Measurements from ENCODE around the gene USP6NL. TPM values are rescaled to one million over a fixed set of nuclear protein-coding genes. Genes with fewer than 3 reads are reported as not detected.

The USP6NL gene
- total RNA-seq, 4 donors from 2014 or later: 3.8 to 21.9 (median 17.0) TPM

DNA sequence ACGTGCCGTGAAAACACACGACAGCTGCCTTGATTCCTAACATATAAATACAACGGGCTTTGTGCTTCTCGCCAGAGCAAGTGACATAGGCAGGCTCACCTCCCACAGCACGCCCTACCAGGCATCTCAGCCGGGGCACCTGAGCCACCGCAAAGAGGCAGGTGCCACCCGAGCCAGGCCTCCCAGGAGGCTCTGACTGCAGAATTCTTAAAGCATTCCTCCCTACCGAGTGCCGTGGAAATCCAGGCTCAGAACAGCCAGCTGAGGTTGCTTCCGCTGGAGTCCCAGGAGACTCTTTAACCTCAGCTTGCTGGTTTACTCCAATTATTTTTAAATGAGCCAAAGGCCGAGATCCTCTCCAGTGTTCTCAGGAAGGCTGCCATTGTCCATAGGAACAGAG, 206.5 kb downstream of the USP6NL start:
- intact Hi-C loops (cut with DNase I; ENCODE audit: low total_unique reads): no loop called here
- no peaks in the 10 kb centered on the region for H3K27me3 ChIP-seq
- no peak overlapping the region for H3K27ac ChIP-seq

More for the DNA sequence above, 206.5 kb downstream of the USP6NL start:
- H3K9me3 ChIP-seq: no peaks in the 10 kb centered on the region
- TF ChIP-seq, protein P1, sequence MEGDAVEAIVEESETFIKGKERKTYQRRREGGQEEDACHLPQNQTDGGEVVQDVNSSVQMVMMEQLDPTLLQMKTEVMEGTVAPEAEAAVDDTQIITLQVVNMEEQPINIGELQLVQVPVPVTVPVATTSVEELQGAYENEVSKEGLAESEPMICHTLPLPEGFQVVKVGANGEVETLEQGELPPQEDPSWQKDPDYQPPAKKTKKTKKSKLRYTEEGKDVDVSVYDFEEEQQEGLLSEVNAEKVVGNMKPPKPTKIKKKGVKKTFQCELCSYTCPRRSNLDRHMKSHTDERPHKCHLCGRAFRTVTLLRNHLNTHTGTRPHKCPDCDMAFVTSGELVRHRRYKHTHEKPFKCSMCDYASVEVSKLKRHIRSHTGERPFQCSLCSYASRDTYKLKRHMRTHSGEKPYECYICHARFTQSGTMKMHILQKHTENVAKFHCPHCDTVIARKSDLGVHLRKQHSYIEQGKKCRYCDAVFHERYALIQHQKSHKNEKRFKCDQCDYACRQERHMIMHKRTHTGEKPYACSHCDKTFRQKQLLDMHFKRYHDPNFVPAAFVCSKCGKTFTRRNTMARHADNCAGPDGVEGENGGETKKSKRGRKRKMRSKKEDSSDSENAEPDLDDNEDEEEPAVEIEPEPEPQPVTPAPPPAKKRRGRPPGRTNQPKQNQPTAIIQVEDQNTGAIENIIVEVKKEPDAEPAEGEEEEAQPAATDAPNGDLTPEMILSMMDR (IDR thresholded peaks at IDR 0.05): no peak
- TF ChIP-seq POLR2A (IDR thresholded peaks at IDR 0.05): no peak
- no peak for DNase-seq
- no peak overlapping the region for H3K4me3 ChIP-seq
- no peaks in the 10 kb centered on the region for H3K4me1 ChIP-seq
- no peaks in the 10 kb centered on the region for H3K36me3 ChIP-seq

Other genes starting within 250 kb of the USP6NL start
- 10 to 100 TPM in 3 of 4 donors, 1 to 10 TPM in 1; 7.9 to 26.9 (median 14.1) TPM for gene ECHDC3, start 130.7 kb upstream of the USP6NL start, total RNA-seq
- 10 to 100 TPM in 1 of 4 donors, 1 to 10 TPM in 3; 2.1 to 25.6 (median 6.5) TPM for gene PROSER2, start 211.7 kb upstream of the USP6NL start, total RNA-seq

Data from uterus (tissue), 4 donors.